ENCODE results near the gene PLEKHH1. TPM values are rescaled to one million over a fixed set of nuclear protein-coding genes. Genes with fewer than 3 reads are reported as not detected.

The PLEKHH1 gene
- total RNA-seq, 2 experiments from 2014 or later = 0.16 to 0.53 TPM

DNA sequence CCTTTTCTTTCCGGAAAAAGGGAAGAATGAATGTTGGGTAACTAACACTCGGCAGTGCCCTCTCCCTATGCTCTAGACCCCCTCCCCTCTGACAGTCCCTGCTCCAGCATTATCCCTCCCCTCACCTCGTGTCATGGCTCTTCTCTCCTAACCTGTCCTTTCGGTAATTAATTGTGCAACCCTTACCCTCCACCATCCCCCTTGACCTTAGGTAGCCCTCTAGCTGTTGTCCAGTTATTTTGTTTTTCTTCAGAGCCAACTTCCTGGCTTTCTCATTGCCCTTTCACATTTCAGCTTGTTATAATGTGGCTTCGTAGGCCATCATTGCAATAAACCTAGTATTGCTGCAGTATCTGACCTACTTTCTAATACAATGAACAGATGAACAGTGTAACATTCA lies 97.8 kb downstream of the PLEKHH1 start:
- no peak overlapping the region for H3K4me3 ChIP-seq (ENCODE audit: low read length)
- H3K4me1 ChIP-seq (ENCODE audit: insufficient read depth, low read length) = no peaks in the 10 kb centered on the region
- ChIA-PET CTCF (interaction anchor here (1.2 kb wide), 1 partner anchor 36 kb away, joined by 3 read pairs; no protein-coding TSS in a partner anchor), POLR2A (no interaction called here)
- Mint-ChIP-seq H3K4me3 (no peak overlapping the region), H3K27ac (no peak overlapping the region), H3K9me3 (no peaks in the 10 kb centered on the region), H3K4me1 (ENCODE audit: low read depth) (no peaks in the 10 kb centered on the region), H3K27me3 (no peaks in the 10 kb centered on the region), H3K36me3 (ENCODE audit: low read depth) (no peaks in the 10 kb centered on the region)
- no peaks in the 10 kb centered on the region for H3K36me3 ChIP-seq (ENCODE audit: insufficient read depth, low read length)
- no peak for ATAC-seq (ENCODE audit: poor library complexity)
- intact Hi-C loops (cut with DNase I, micrococcal nuclease) = no loop called here
- no peaks in the 10 kb centered on the region for H3K27me3 ChIP-seq (ENCODE audit: control insufficient read depth in 1 of 2, insufficient read depth in 2 of 2, low read length in 2 of 2)
- no peaks in the 10 kb centered on the region for H3K9me3 ChIP-seq (ENCODE audit: control insufficient read depth in 1 of 2, insufficient read depth in 1 of 2, low read length in 2 of 2)
- DNase-seq = no peak
- TF ChIP-seq, protein P1, sequence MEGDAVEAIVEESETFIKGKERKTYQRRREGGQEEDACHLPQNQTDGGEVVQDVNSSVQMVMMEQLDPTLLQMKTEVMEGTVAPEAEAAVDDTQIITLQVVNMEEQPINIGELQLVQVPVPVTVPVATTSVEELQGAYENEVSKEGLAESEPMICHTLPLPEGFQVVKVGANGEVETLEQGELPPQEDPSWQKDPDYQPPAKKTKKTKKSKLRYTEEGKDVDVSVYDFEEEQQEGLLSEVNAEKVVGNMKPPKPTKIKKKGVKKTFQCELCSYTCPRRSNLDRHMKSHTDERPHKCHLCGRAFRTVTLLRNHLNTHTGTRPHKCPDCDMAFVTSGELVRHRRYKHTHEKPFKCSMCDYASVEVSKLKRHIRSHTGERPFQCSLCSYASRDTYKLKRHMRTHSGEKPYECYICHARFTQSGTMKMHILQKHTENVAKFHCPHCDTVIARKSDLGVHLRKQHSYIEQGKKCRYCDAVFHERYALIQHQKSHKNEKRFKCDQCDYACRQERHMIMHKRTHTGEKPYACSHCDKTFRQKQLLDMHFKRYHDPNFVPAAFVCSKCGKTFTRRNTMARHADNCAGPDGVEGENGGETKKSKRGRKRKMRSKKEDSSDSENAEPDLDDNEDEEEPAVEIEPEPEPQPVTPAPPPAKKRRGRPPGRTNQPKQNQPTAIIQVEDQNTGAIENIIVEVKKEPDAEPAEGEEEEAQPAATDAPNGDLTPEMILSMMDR (IDR thresholded peaks at IDR 0.05) = no peak
- no peak overlapping the region for H3K27ac ChIP-seq (ENCODE audit: low read depth in 1 of 2, low read length in 2 of 2)

- H3K4me3 Mint-ChIP-seq = no peak overlapping the region
- Histone ChIP-seq H3K4me1 (ENCODE audit: insufficient read depth, low read length) (no peaks in the 10 kb centered on the region), H3K9me3 (ENCODE audit: control insufficient read depth in 1 of 2, insufficient read depth in 1 of 2, low read length in 2 of 2) (no peaks in the 10 kb centered on the region), H3K27ac (ENCODE audit: low read depth in 1 of 2, low read length in 2 of 2) (no peak overlapping the region), H3K36me3 (ENCODE audit: insufficient read depth, low read length) (no peaks in the 10 kb centered on the region), H3K27me3 (ENCODE audit: control insufficient read depth in 1 of 2, insufficient read depth in 2 of 2, low read length in 2 of 2) (no peaks in the 10 kb centered on the region), H3K4me3 (ENCODE audit: low read length) (no peak overlapping the region)
- H3K27ac Mint-ChIP-seq = no peak overlapping the region
- ChIA-PET CTCF (no interaction called here), POLR2A (interaction anchor here (1.2 kb wide), 1 partner anchor 89 kb away, joined by 3 read pairs; no protein-coding TSS in a partner anchor)
- ATAC-seq (ENCODE audit: poor library complexity) (no peak), DNase-seq (no peak)
- intact Hi-C loops (cut with DNase I, micrococcal nuclease) = no loop called here
- no peaks in the 10 kb centered on the region for H3K36me3 Mint-ChIP-seq (ENCODE audit: low read depth)
- no peaks in the 10 kb centered on the region for H3K9me3 Mint-ChIP-seq
- TF ChIP-seq, protein P1 (IDR thresholded peaks at IDR 0.05) = no peak
- no peaks in the 10 kb centered on the region for H3K27me3 Mint-ChIP-seq
- no peaks in the 10 kb centered on the region for H3K4me1 Mint-ChIP-seq (ENCODE audit: low read depth)
These were observed 100.5 kb downstream of the PLEKHH1 start for GRCh38 chr14:67633451-67634147.

DNA sequence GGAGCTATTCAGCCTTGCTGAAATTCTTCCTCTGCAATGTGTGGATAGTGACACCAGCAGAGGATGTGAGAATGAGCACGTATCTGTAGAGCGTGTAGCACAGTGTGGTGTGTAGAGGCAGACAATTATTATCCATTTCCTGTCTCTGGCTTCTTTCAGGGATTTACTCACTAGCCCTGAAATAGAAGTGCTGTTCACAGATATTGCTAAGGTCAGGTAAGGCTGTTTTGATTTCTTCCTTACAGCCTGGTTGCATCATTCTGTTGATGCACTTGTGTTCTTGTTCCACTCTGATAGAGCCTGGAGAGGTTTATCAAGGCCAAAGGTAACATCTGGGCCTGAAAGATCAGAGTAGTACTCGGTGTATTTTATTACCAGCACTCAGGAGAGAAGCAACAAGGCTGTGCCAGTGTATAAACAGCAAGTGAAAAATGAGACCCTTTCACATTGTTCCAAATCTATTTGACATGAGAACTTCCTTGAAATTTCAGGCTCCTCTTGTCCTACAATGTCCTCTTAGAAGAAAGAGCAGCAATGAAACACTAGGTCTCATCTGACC lies 103.3 kb downstream of the PLEKHH1 start:
- no peaks in the 10 kb centered on the region for H3K9me3 Mint-ChIP-seq

More for the DNA sequence above, 103.3 kb downstream of the PLEKHH1 start:
- intact Hi-C loops (cut with DNase I, micrococcal nuclease) = no loop called here
- Histone ChIP-seq H3K27me3 (ENCODE audit: control insufficient read depth in 1 of 2, insufficient read depth in 2 of 2, low read length in 2 of 2) (no peaks in the 10 kb centered on the region), H3K9me3 (ENCODE audit: control insufficient read depth in 1 of 2, insufficient read depth in 1 of 2, low read length in 2 of 2) (no peaks in the 10 kb centered on the region), H3K27ac (ENCODE audit: low read depth in 1 of 2, low read length in 2 of 2) (no peak overlapping the region), H3K4me3 (ENCODE audit: low read length) (no peak overlapping the region), H3K36me3 (ENCODE audit: insufficient read depth, low read length) (no peaks in the 10 kb centered on the region), H3K4me1 (ENCODE audit: insufficient read depth, low read length) (no peaks in the 10 kb centered on the region)
- Mint-ChIP-seq H3K27me3 (no peaks in the 10 kb centered on the region), H3K36me3 (ENCODE audit: low read depth) (no peaks in the 10 kb centered on the region), H3K27ac (no peak overlapping the region), H3K4me3 (no peak overlapping the region), H3K4me1 (ENCODE audit: low read depth) (no peaks in the 10 kb centered on the region)
- DNase-seq (no peak), ATAC-seq (ENCODE audit: poor library complexity) (no peak)
- CTCF ChIA-PET = no interaction called here
- TF ChIP-seq, protein P1 (IDR thresholded peaks at IDR 0.05) = no peak
- POLR2A ChIA-PET = no interaction called here

Measured in CD4-positive, alpha-beta T cell (primary cell).